Measurements from ENCODE around the gene C5orf63.

C5orf63 gene

DNA sequence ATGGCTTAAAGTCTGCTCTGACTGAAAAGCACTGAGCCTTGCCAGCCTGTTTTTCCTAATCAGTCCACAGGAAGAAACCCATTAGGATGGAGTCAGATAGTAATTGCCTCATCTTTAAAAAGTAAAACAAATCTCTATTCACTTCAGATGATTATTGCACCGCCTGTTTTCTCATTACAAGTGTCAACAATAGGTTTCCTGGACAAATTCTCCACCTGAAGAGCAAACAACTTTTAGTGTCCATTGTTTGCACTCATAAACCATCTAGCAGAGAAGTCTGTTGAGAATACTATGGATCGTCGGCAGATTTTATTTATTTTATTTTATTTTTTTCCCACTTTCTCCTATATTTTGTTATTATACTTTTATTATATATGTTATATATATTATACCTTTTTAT, 20.3 kb downstream of the C5orf63 start:
- no peak overlapping the region for H3K4me2 ChIP-seq (ENCODE audit: low read length)
- no peak overlapping the region for H3K4me3 ChIP-seq (ENCODE audit: low read length)
- H3K9me3 ChIP-seq (ENCODE audit: insufficient read depth, low read length), result no peaks in the 10 kb centered on the region
- no peaks in the 10 kb centered on the region for H3K4me1 ChIP-seq (ENCODE audit: low read length)
- H3K36me3 ChIP-seq (replicated peaks; ENCODE audit: low read depth, low read length), result peaks cover 8% of the 10 kb centered on the region
- H2AFZ ChIP-seq (ENCODE audit: low read depth, low read length), result no peak overlapping the region
- H3K9ac ChIP-seq (ENCODE audit: low read length), result no peak overlapping the region
- H3K27ac ChIP-seq (ENCODE audit: low read length), result no peak overlapping the region
- no peaks in the 10 kb centered on the region for H3K79me2 ChIP-seq (ENCODE audit: low read length)
- TF ChIP-seq EZH2phosphoT487 (IDR thresholded peaks at IDR 0.05; ENCODE audit: low read depth), result no peak
- TF ChIP-seq, protein P1, sequence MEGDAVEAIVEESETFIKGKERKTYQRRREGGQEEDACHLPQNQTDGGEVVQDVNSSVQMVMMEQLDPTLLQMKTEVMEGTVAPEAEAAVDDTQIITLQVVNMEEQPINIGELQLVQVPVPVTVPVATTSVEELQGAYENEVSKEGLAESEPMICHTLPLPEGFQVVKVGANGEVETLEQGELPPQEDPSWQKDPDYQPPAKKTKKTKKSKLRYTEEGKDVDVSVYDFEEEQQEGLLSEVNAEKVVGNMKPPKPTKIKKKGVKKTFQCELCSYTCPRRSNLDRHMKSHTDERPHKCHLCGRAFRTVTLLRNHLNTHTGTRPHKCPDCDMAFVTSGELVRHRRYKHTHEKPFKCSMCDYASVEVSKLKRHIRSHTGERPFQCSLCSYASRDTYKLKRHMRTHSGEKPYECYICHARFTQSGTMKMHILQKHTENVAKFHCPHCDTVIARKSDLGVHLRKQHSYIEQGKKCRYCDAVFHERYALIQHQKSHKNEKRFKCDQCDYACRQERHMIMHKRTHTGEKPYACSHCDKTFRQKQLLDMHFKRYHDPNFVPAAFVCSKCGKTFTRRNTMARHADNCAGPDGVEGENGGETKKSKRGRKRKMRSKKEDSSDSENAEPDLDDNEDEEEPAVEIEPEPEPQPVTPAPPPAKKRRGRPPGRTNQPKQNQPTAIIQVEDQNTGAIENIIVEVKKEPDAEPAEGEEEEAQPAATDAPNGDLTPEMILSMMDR (IDR thresholded peaks at IDR 0.05; ENCODE audit: low read depth, low read length), result no peak
- H3K27me3 ChIP-seq (ENCODE audit: low read depth, low read length), result no peaks in the 10 kb centered on the region
- H4K20me1 ChIP-seq (ENCODE audit: insufficient read depth, low read length), result no peaks in the 10 kb centered on the region

DNA sequence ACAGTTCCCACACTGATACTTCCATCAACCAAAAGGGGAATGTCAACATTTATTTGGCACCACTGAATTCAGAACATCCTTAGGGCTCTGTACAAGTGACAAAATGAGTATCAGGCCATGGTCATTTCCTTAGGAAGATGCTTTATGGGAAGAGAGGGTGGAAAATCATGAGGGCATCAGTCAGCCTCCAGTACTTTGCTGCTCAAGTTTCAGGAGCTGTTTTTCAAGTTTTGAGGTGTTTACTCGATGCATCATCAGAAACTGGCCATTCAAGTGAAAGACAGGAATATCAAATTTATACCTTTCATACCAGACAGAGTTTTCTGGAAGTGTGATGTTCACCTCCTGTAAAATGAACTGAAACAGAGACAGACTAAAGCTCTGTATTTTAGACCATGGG, 21.7 kb downstream of the C5orf63 start:
- Histone ChIP-seq H3K36me3 (replicated peaks; ENCODE audit: low read depth, low read length) (peaks cover 5% of the 10 kb centered on the region), H3K4me2 (ENCODE audit: low read length) (no peak overlapping the region), H4K20me1 (ENCODE audit: insufficient read depth, low read length) (no peaks in the 10 kb centered on the region), H3K27ac (ENCODE audit: low read length) (no peak overlapping the region), H2AFZ (ENCODE audit: low read depth, low read length) (no peak overlapping the region), H3K27me3 (ENCODE audit: low read depth, low read length) (no peaks in the 10 kb centered on the region), H3K9me3 (ENCODE audit: insufficient read depth, low read length) (no peaks in the 10 kb centered on the region), H3K9ac (ENCODE audit: low read length) (no peak overlapping the region), H3K4me3 (ENCODE audit: low read length) (no peak overlapping the region), H3K79me2 (ENCODE audit: low read length) (no peaks in the 10 kb centered on the region), H3K4me1 (ENCODE audit: low read length) (no peaks in the 10 kb centered on the region)
- TF ChIP-seq EZH2phosphoT487 (IDR thresholded peaks at IDR 0.05; ENCODE audit: low read depth), result no peak
- TF ChIP-seq, protein P1 (IDR thresholded peaks at IDR 0.05; ENCODE audit: low read depth, low read length), result no peak

DNA sequence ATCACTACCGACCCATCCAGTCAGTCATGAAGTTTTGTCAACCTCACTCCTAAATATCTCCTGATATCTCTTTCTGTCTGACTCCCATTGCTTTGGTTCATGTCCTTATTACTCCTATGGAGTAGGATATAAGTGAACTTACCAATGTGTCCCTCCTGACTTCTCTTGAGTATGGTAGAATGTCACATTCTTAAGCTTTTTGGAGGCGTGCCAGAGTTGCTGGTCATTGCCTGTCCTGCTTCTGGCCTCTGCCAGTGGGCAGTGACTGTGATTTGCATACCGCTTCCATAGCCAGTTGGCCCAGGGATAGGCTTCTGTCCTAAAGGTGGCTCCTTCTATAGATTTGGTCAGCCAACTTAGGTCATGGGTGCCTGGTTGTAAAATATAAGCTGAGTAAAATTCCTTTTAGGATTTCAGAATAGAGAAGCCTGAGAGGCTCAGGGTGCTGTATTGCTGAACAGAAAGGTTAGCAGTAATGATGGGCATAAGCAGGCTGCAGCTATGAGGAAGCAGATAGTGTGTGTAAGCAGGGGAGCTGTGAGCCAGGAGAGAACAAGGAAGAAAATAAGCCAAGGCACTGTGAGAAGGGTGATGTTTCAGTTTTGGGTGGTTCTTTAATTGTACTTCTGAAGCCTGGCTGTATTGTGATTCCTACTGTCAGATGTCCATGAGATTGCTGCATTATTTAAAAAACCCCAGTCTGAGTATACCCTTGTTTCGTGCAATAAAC, 26.8 kb downstream of the C5orf63 start:
- no peak overlapping the region for H3K9ac ChIP-seq (ENCODE audit: low read length)

GRCh38 chr5:127042593-127042992, 30.7 kb downstream of the C5orf63 start:
- no peaks in the 10 kb centered on the region for H4K20me1 ChIP-seq (ENCODE audit: insufficient read depth, low read length)
- H3K36me3 ChIP-seq (replicated peaks; ENCODE audit: low read depth, low read length), result no peaks in the 10 kb centered on the region
- H3K79me2 ChIP-seq (ENCODE audit: low read length), result no peaks in the 10 kb centered on the region
- H3K9ac ChIP-seq (ENCODE audit: low read length), result no peak overlapping the region
- H3K27me3 ChIP-seq (ENCODE audit: low read depth, low read length), result no peaks in the 10 kb centered on the region
- H3K9me3 ChIP-seq (ENCODE audit: insufficient read depth, low read length), result no peaks in the 10 kb centered on the region
- H3K27ac ChIP-seq (ENCODE audit: low read length), result no peak overlapping the region
- H3K4me1 ChIP-seq (ENCODE audit: low read length), result peaks cover 7% of the 10 kb centered on the region
- TF ChIP-seq, protein P1 (IDR thresholded peaks at IDR 0.05; ENCODE audit: low read depth, low read length), result peak; percentile 22
- TF ChIP-seq EZH2phosphoT487 (IDR thresholded peaks at IDR 0.05; ENCODE audit: low read depth), result no peak
- no peak overlapping the region for H3K4me2 ChIP-seq (ENCODE audit: low read length)
- no peak overlapping the region for H2AFZ ChIP-seq (ENCODE audit: low read depth, low read length)
- no peak overlapping the region for H3K4me3 ChIP-seq (ENCODE audit: low read length)

More for the DNA sequence above, 26.8 kb downstream of the C5orf63 start:
- no peaks in the 10 kb centered on the region for H4K20me1 ChIP-seq (ENCODE audit: insufficient read depth, low read length)
- no peak overlapping the region for H3K27ac ChIP-seq (ENCODE audit: low read length)
- no peak overlapping the region for H3K4me2 ChIP-seq (ENCODE audit: low read length)
- no peaks in the 10 kb centered on the region for H3K9me3 ChIP-seq (ENCODE audit: insufficient read depth, low read length)
- TF ChIP-seq, protein P1 (IDR thresholded peaks at IDR 0.05; ENCODE audit: low read depth, low read length), result no peak
- no peak for TF ChIP-seq EZH2phosphoT487 (IDR thresholded peaks at IDR 0.05; ENCODE audit: low read depth)
- no peak overlapping the region for H3K4me3 ChIP-seq (ENCODE audit: low read length)
- no peak overlapping the region for H2AFZ ChIP-seq (ENCODE audit: low read depth, low read length)
- H3K4me1 ChIP-seq (ENCODE audit: low read length), result peaks cover 5% of the 10 kb centered on the region
- no peaks in the 10 kb centered on the region for H3K27me3 ChIP-seq (ENCODE audit: low read depth, low read length)
- H3K36me3 ChIP-seq (replicated peaks; ENCODE audit: low read depth, low read length), result no peaks in the 10 kb centered on the region
- H3K79me2 ChIP-seq (ENCODE audit: low read length), result no peaks in the 10 kb centered on the region

Data from OCI-LY3 (cell line).